ENCODE data around the gene HOXC5. TPM values are rescaled to one million over a fixed set of nuclear protein-coding genes. Genes with fewer than 3 reads are reported as not detected.
"Not testable (repeated sequence)": the region's sequence is repeated elsewhere in the genome, so short reads cannot be mapped to it uniquely, and the experiment has no call there.

Gene HOXC5
- total RNA-seq, 1 experiment from 2014 or later = 0.61 TPM

DNA sequence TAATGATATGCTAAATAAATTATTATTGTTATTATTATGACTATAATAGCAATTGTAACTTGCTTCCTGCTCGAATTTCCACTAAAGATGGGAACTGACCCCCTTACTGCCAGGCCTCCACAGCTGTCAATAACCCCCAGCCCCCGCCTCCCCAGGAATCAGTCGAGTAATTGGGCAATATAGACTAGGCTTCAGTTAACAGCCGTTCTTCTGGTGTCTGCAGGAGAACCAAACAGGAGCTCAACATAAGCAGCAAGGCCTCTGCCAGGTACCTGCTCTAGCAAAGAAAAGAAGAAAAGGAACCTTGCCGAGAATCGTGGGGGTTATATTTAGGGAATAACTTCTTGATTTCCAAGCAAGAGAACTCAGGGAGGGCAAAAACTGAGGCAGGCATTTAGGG is 42.6 kb downstream of the HOXC5 start:
- BruUV-seq (replicated peaks) = no TSS peak
- CTCF ChIA-PET = interaction anchor here (0.9 kb wide), 1 partner anchor 376 kb away, joined by 3 read pairs; no protein-coding TSS in a partner anchor
- intact Hi-C loops (cut with micrococcal nuclease; ENCODE audit: unreplicated experiment) = no loop called here

DNA sequence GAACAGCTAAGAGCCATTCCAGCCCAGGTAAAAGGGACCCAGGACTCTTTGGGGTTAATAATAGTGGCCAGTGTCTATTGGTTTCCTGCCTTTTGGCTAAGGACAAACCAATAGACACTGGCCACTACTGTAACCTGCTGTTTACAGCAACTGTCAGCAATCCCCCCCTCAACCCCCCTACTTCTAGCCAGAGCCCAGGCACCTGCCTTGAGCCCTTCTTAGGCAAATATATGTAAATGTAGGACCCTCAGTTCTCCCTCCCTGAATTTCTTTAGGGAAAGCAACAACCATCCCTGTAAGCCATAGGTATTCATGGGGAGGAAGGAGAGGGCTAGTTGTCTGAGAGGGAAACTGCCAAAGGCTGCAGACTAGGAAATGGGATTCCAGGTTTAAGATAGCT is 43.1 kb downstream of the HOXC5 start:
- DNase-seq = no peak
- TF ChIP-seq, protein P1, sequence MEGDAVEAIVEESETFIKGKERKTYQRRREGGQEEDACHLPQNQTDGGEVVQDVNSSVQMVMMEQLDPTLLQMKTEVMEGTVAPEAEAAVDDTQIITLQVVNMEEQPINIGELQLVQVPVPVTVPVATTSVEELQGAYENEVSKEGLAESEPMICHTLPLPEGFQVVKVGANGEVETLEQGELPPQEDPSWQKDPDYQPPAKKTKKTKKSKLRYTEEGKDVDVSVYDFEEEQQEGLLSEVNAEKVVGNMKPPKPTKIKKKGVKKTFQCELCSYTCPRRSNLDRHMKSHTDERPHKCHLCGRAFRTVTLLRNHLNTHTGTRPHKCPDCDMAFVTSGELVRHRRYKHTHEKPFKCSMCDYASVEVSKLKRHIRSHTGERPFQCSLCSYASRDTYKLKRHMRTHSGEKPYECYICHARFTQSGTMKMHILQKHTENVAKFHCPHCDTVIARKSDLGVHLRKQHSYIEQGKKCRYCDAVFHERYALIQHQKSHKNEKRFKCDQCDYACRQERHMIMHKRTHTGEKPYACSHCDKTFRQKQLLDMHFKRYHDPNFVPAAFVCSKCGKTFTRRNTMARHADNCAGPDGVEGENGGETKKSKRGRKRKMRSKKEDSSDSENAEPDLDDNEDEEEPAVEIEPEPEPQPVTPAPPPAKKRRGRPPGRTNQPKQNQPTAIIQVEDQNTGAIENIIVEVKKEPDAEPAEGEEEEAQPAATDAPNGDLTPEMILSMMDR (conservative IDR thresholded peaks at IDR 0.05) = no peak
- no peak for TF ChIP-seq EZH2 (IDR thresholded peaks at IDR 0.05; ENCODE audit: low read depth)
- Histone ChIP-seq H3K27ac (no peak overlapping the region), H3K79me2 (ENCODE audit: low read depth) (no peaks in the 10 kb centered on the region), H3K9me3 (ENCODE audit: insufficient read depth, low read depth) (no peaks in the 10 kb centered on the region), H3K4me1 (replicated peaks; ENCODE audit: insufficient read depth) (no peaks in the 10 kb centered on the region), H2AFZ (no peak overlapping the region), H3K9me2 (ENCODE audit: insufficient read depth) (no peaks in the 10 kb centered on the region), H3K36me3 (ENCODE audit: low read depth) (no peaks in the 10 kb centered on the region), H3K27me3 (ENCODE audit: insufficient read depth, low read depth) (peaks cover 14% of the 10 kb centered on the region; the same call in 1 of the 2 replicates), H3K4me2 (no peak overlapping the region), H3F3A (ENCODE audit: insufficient read depth, low read depth) (no peaks in the 10 kb centered on the region), H4K20me1 (ENCODE audit: insufficient read depth) (no peaks in the 10 kb centered on the region), H3K4me3 (no peak overlapping the region)
- CTCF ChIA-PET = interaction anchor here (0.9 kb wide), 1 partner anchor 377 kb away, joined by 3 read pairs; no protein-coding TSS in a partner anchor
- intact Hi-C loops (cut with micrococcal nuclease; ENCODE audit: unreplicated experiment) = no loop called here
- POLR2A ChIA-PET (ENCODE audit: unreplicated experiment) = no interaction called here
- BruUV-seq (replicated peaks) = no TSS peak

More for the DNA sequence above, 42.6 kb downstream of the HOXC5 start:
- no peak for DNase-seq
- peaks cover 14% of the 10 kb centered on the region; the same call in 1 of the 2 replicates for H3K27me3 ChIP-seq (ENCODE audit: insufficient read depth, low read depth)
- POLR2A ChIA-PET (ENCODE audit: unreplicated experiment) = no interaction called here
- TF ChIP-seq, protein P1 (conservative IDR thresholded peaks at IDR 0.05) = no peak
- TF ChIP-seq EZH2 (IDR thresholded peaks at IDR 0.05; ENCODE audit: low read depth) = no peak
- no peaks in the 10 kb centered on the region for H3K36me3 ChIP-seq (ENCODE audit: low read depth)
- no peak overlapping the region for H3K4me3 ChIP-seq
- no peaks in the 10 kb centered on the region for H3F3A ChIP-seq (ENCODE audit: insufficient read depth, low read depth)
- H3K4me2 ChIP-seq = no peak overlapping the region
- H3K27ac ChIP-seq = no peak overlapping the region
- H3K9me3 ChIP-seq (ENCODE audit: insufficient read depth, low read depth) = no peaks in the 10 kb centered on the region
- H3K79me2 ChIP-seq (ENCODE audit: low read depth) = no peaks in the 10 kb centered on the region
- no peaks in the 10 kb centered on the region for H3K4me1 ChIP-seq (replicated peaks; ENCODE audit: insufficient read depth)
- no peak overlapping the region for H2AFZ ChIP-seq
- no peaks in the 10 kb centered on the region for H3K9me2 ChIP-seq (ENCODE audit: insufficient read depth)
- no peaks in the 10 kb centered on the region for H4K20me1 ChIP-seq (ENCODE audit: insufficient read depth)

DNA sequence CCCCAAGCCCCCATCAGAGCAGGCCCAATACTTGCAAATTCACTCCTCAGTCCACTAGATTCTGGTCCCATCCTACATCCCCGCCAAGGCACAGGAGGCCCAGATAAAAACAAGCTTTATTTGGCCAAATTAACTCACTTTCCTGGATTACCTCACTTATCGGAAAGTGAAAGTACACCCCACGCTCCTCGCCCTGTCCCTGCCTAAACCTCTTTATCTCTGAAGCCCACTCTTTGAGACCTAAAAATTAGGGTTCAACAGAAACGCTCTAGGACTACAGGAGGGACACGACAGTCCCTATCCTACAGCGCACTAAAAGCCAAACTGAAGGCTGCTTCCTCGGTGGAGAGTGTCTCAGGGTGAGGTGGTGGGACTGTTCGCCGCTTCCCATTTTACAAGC is 45.0 kb downstream of the HOXC5 start:
- H3K9me2 ChIP-seq (ENCODE audit: insufficient read depth); H3K4me2 ChIP-seq; BruUV-seq (replicated peaks); DNase-seq; intact Hi-C loops (cut with micrococcal nuclease; ENCODE audit: unreplicated experiment); CTCF ChIA-PET; H3K4me1 ChIP-seq (replicated peaks; ENCODE audit: insufficient read depth); H3K36me3 ChIP-seq (ENCODE audit: low read depth); H3F3A ChIP-seq (ENCODE audit: insufficient read depth, low read depth); H3K4me3 ChIP-seq; H2AFZ ChIP-seq; H3K9me3 ChIP-seq (ENCODE audit: insufficient read depth, low read depth); H4K20me1 ChIP-seq (ENCODE audit: insufficient read depth); H3K27ac ChIP-seq; POLR2A ChIA-PET (ENCODE audit: unreplicated experiment); H3K79me2 ChIP-seq (ENCODE audit: low read depth): not testable (repeated sequence)
- peaks cover 13% of the 10 kb centered on the region; the same call in 1 of the 2 replicates for H3K27me3 ChIP-seq (ENCODE audit: insufficient read depth, low read depth)

DNA sequence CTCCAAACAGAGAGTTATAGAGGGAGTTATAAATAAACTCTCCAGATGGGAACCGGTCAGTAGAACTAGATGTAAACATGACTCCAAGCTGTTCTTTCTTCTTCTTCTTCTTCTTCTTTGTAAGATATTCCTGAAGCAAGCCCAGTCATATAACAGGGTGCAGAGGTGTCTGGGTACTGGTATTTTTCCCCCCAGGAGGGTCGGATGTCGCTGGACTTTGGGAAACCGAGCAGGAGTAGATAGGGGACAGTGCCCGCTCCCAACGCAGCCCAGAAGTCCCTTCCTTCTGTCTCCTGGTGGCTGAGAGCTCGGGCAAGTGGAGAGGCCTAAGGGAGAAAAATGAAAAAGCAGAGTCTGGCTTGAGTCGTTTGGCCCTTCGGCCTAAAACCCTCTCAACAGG is 46.3 kb downstream of the HOXC5 start:
- H3K4me2 ChIP-seq; H4K20me1 ChIP-seq (ENCODE audit: insufficient read depth); H3K4me3 ChIP-seq; H2AFZ ChIP-seq; CTCF ChIA-PET; H3K4me1 ChIP-seq (replicated peaks; ENCODE audit: insufficient read depth); BruUV-seq (replicated peaks); H3K9me3 ChIP-seq (ENCODE audit: insufficient read depth, low read depth); H3K27ac ChIP-seq; intact Hi-C loops (cut with micrococcal nuclease; ENCODE audit: unreplicated experiment); H3K36me3 ChIP-seq (ENCODE audit: low read depth); H3K79me2 ChIP-seq (ENCODE audit: low read depth); POLR2A ChIA-PET (ENCODE audit: unreplicated experiment); H3K9me2 ChIP-seq (ENCODE audit: insufficient read depth); DNase-seq; H3F3A ChIP-seq (ENCODE audit: insufficient read depth, low read depth): not testable (repeated sequence)
- peaks cover 17% of the 10 kb centered on the region for H3K27me3 ChIP-seq (ENCODE audit: insufficient read depth, low read depth)

DNA sequence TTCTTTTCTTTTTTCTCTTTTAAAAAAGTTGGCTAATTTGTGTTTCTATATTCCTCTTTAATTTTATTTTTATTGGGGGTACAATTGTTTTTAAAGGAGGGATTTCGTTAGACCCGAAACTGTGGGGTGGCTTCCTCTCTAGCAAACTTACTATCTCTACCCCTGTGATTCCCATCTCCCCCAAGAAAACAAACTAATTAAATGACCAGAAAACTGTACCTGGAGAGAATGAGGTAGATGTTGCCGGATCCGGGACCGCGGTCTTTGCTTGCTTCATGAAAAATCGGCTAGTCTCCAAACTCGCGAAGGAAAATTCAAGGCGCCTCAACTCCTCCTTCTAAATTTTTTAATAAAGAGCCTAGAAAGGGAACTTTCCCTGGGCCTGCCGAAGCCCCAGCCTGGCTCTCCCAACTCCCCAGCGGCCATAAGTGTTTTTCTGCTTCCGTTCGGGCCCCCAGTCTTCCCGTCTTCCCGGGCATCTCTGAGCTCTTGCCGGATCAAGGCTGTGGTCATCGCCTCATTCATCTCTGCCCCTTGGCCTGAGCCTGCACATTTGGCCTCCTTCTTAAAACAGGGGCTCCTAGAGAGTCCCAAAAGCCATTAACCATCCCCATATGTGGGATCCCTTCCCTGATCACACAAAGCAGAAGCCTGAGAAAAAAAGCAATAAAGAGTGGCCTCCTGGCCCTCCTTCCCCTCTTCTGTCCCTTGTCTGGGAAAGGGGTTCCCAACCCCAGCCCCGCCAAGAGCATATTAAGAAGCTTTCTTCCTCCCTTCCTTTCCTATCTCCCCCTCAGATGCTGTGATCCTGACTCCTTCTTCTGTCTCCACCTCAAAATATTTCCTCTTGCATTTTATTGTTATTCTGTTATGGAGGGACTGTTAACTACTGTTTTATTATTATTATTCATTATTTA is 47.4 kb downstream of the HOXC5 start:
- BruUV-seq (replicated peaks); H3K9me2 ChIP-seq (ENCODE audit: insufficient read depth); CTCF ChIA-PET; DNase-seq; H3K4me1 ChIP-seq (replicated peaks; ENCODE audit: insufficient read depth); POLR2A ChIA-PET (ENCODE audit: unreplicated experiment); H3K27ac ChIP-seq; H3K4me2 ChIP-seq; H3K9me3 ChIP-seq (ENCODE audit: insufficient read depth, low read depth); intact Hi-C loops (cut with micrococcal nuclease; ENCODE audit: unreplicated experiment); H4K20me1 ChIP-seq (ENCODE audit: insufficient read depth); H2AFZ ChIP-seq; H3F3A ChIP-seq (ENCODE audit: insufficient read depth, low read depth); H3K79me2 ChIP-seq (ENCODE audit: low read depth); H3K4me3 ChIP-seq; H3K36me3 ChIP-seq (ENCODE audit: low read depth): not testable (repeated sequence)
- peaks cover 28% of the 10 kb centered on the region for H3K27me3 ChIP-seq (ENCODE audit: insufficient read depth, low read depth)

DNA sequence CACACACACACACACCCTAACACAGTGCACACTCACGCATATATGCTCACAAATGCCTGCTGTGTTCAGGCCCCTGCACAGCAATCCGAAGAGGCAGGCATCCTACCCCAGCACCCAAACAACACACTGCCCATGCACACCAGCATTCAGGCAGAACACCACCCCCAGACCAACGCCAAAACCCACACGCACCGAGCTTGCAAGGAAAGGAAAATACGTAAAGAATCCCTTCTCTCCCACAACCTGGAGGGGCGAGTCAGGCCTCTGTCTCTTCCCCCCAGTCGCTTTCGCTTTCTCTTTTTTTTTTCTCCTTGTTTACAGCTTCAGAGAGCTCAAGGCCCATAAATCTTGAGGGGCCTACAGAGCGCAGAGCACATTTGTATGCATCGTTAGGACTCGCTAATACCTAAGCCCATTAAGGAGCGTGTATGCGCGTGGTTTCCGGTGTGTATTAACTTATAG is 48.2 kb downstream of the HOXC5 start:
- DNase-seq; H3K79me2 ChIP-seq (ENCODE audit: low read depth); H3K27ac ChIP-seq: not testable (repeated sequence)

More for the DNA sequence above, 48.2 kb downstream of the HOXC5 start:
- H3K4me1 ChIP-seq (replicated peaks; ENCODE audit: insufficient read depth); BruUV-seq (replicated peaks); intact Hi-C loops (cut with micrococcal nuclease; ENCODE audit: unreplicated experiment); H3K9me2 ChIP-seq (ENCODE audit: insufficient read depth); H4K20me1 ChIP-seq (ENCODE audit: insufficient read depth); H3K36me3 ChIP-seq (ENCODE audit: low read depth); H3K9me3 ChIP-seq (ENCODE audit: insufficient read depth, low read depth); H3K4me3 ChIP-seq; CTCF ChIA-PET; POLR2A ChIA-PET (ENCODE audit: unreplicated experiment); H3F3A ChIP-seq (ENCODE audit: insufficient read depth, low read depth); H2AFZ ChIP-seq; H3K4me2 ChIP-seq: not testable (repeated sequence)
- peaks cover 27% of the 10 kb centered on the region for H3K27me3 ChIP-seq (ENCODE audit: insufficient read depth, low read depth)
